Hepatocyte (in vitro differentiated cells): Measurements from ENCODE around the gene CHCHD4. TPM values are rescaled to one million over a fixed set of nuclear protein-coding genes. Genes with fewer than 3 reads are reported as not detected.
"Not testable (repeated sequence)": the region's sequence is repeated elsewhere in the genome, so short reads cannot be mapped to it uniquely, and the experiment has no call there.

Experiments used
- DNase-seq: peaks from one replicate; pipeline ENCODE4 v3.0.0-alpha.2; 2016; ENCODE audit warnings: low spot score
- H2AFZ ChIP-seq: fragments of 200-600 bp; sonication (generic); 2 replicates; pipeline ENCODE4 v1.6.0; 2016; ENCODE audit warnings: antibody characterized with exemption, mild to moderate bottlenecking
- H3K27ac ChIP-seq: fragments of 200-600 bp; sonication (generic); 2 replicates; pipeline ENCODE4 v1.5.1; 2016; ENCODE audit warnings: mild to moderate bottlenecking
- H3K27me3 ChIP-seq: fragments of 200-600 bp; sonication (generic); 2 replicates; pipeline ENCODE4 v1.6.1; 2016
- H3K36me3 ChIP-seq: fragments of 200-600 bp; sonication (generic); replicated peaks from 2 replicates; pipeline ENCODE4 v1.5.1; 2016; ENCODE audit warnings: low read depth; ENCODE audit not compliant: insufficient read depth
- H3K4me1 ChIP-seq: fragments of 200-600 bp; sonication (generic); 2 replicates; pipeline ENCODE4 v1.5.1; 2016; ENCODE audit warnings: mild to moderate bottlenecking, moderate library complexity; ENCODE audit not compliant: insufficient read depth
- H3K4me2 ChIP-seq: fragments of 200-600 bp; sonication (generic); 2 replicates; pipeline ENCODE4 v1.6.0; 2016
- H3K4me3 ChIP-seq: fragments of 200-600 bp; sonication (generic); 2 replicates; pipeline ENCODE4 v1.5.1; 2016; ENCODE audit warnings: mild to moderate bottlenecking
- H3K79me2 ChIP-seq: fragments of 200-600 bp; sonication (generic); 2 replicates; pipeline ENCODE4 v1.6.0; 2017; ENCODE audit warnings: mild to moderate bottlenecking
- H3K9me2 ChIP-seq: fragments of 200-600 bp; sonication (generic); replicated peaks from 2 replicates; pipeline ENCODE4 v1.6.0; 2017; ENCODE audit warnings: mild to moderate bottlenecking; ENCODE audit not compliant: insufficient read depth
- H3K9me3 ChIP-seq: fragments of 200-600 bp; sonication (generic); 2 replicates; pipeline ENCODE4 v1.5.1; 2016; ENCODE audit warnings: low read depth, mild to moderate bottlenecking
- H4K20me1 ChIP-seq: fragments of 200-600 bp; sonication (generic); 2 replicates; pipeline ENCODE4 v1.6.0; 2016; ENCODE audit warnings: mild to moderate bottlenecking; ENCODE audit not compliant: insufficient read depth, poor library complexity, severe bottlenecking
- EZH2 ChIP-seq: fragments of 200-600 bp; sonication (generic); IDR thresholded peaks from 2 replicates; pipeline ENCODE4 v1.6.1; 2016; ENCODE audit warnings: antibody characterized with exemption, mild to moderate bottlenecking, borderline replicate concordance
- EZH2phosphoT487 ChIP-seq: fragments of 200-600 bp; sonication (generic); IDR thresholded peaks from one replicate; pipeline ENCODE4 v1.6.1; 2018; ENCODE audit warnings: antibody characterized with exemption, mild to moderate bottlenecking, low read depth, moderate library complexity; ENCODE audit not compliant: unreplicated experiment, severe bottlenecking
- WGBS: methylation state at CpG from one replicate; pipeline ENCODE4 v1.1.6; 2016; ENCODE audit warnings: low lambda C conversion rate; ENCODE audit errors: missing lambda C conversion rate; 5-methylcytosine and 5-hydroxymethylcytosine counted together
- polyA plus RNA-seq: library from polyadenylated mRNA; unstranded; fragments of >200 nt; fragmentation: Nextera tagmentation; extraction: Ambion mirVana; gene quantifications from 2 replicates; pipeline ENCODE4 v1.2.1, GENCODE V29; 2016
- total RNA-seq: library from RNA; depleted of rRNA; stranded (reverse); fragments of >200 nt; gene quantifications from 2 replicates; pipeline ENCODE4 v1.2.3, GENCODE V29; 2014
- TF ChIP-seq, protein P1 (sequence below): fragments of 200-600 bp; sonication (generic); IDR thresholded peaks from 2 replicates; pipeline ENCODE4 v1.5.1; 2016; ENCODE audit warnings: antibody characterized with exemption, mild to moderate bottlenecking; ENCODE audit not compliant: poor library complexity

The CHCHD4 gene
- total and polyA plus RNA-seq, 2 experiments from 2014 or later: 15.2 to 22.8 TPM

DNA sequence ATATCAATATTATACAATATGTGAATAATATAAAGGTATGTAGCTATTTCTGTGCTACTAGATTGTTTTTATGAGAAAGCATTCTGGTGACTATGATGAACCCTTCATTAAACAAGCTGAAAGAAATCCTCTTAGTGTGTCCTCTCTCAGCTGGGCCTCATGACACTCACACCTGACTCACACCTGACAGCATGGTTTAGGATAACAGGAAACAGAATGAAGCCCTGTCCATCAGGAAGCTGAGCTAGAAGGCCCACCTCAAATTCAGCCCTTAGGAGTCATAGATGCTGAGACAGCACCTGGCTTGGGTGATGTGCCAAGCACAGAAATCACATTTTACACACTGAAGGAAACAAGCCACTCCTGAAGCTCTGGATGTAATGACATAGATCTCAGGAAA, 30.8 kb downstream of the CHCHD4 start:
- H3K36me3 ChIP-seq: no peaks in the 10 kb centered on the region
- no peak overlapping the region for H3K27ac ChIP-seq
- no peak overlapping the region for H2AFZ ChIP-seq
- no peaks in the 10 kb centered on the region for H3K9me2 ChIP-seq
- H3K79me2 ChIP-seq: no peaks in the 10 kb centered on the region
- no peak overlapping the region for H3K4me3 ChIP-seq
- no peaks in the 10 kb centered on the region for H4K20me1 ChIP-seq
- peak; percentile 6 for DNase-seq
- no peaks in the 10 kb centered on the region for H3K27me3 ChIP-seq
- H3K4me2 ChIP-seq: no peak overlapping the region
- peaks cover 4% of the 10 kb centered on the region for H3K4me1 ChIP-seq
- no peak for TF ChIP-seq EZH2
- TF ChIP-seq EZH2phosphoT487: no peak
- TF ChIP-seq, protein P1, sequence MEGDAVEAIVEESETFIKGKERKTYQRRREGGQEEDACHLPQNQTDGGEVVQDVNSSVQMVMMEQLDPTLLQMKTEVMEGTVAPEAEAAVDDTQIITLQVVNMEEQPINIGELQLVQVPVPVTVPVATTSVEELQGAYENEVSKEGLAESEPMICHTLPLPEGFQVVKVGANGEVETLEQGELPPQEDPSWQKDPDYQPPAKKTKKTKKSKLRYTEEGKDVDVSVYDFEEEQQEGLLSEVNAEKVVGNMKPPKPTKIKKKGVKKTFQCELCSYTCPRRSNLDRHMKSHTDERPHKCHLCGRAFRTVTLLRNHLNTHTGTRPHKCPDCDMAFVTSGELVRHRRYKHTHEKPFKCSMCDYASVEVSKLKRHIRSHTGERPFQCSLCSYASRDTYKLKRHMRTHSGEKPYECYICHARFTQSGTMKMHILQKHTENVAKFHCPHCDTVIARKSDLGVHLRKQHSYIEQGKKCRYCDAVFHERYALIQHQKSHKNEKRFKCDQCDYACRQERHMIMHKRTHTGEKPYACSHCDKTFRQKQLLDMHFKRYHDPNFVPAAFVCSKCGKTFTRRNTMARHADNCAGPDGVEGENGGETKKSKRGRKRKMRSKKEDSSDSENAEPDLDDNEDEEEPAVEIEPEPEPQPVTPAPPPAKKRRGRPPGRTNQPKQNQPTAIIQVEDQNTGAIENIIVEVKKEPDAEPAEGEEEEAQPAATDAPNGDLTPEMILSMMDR: no peak
- H3K9me3 ChIP-seq: no peaks in the 10 kb centered on the region

DNA sequence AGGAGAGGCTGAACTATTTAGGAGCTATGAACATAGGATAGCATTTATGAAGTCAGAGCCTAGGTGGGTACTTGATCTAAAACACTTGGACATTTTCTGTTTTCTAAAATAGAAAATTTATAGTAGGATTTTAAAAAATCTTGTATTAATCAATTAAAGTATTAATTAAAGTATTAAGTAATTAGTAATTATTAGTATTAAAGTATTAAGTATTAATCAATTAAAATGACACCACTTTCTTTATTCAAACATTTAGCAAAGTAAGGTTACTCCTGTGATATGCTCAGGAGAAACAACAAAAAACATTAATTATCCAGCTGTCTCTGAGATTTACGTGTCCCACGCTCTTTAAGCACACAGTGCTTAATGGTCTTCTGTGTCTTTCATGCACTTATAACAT, 32.2 kb downstream of the CHCHD4 start:
- Histone ChIP-seq H3K4me1 (peaks cover 4% of the 10 kb centered on the region), H3K4me2 (no peak overlapping the region), H3K9me3 (no peaks in the 10 kb centered on the region), H3K9me2 (no peaks in the 10 kb centered on the region), H3K27ac (peak overlapping the region; percentile 69), H2AFZ (no peak overlapping the region), H4K20me1 (no peaks in the 10 kb centered on the region), H3K79me2 (no peaks in the 10 kb centered on the region), H3K27me3 (no peaks in the 10 kb centered on the region), H3K4me3 (no peak overlapping the region), H3K36me3 (no peaks in the 10 kb centered on the region)
- WGBS: 92% methylated on average over 2 of the region's 2 CpGs
- no peak for DNase-seq
- TF ChIP-seq EZH2: no peak
- TF ChIP-seq, protein P1: no peak
- no peak for TF ChIP-seq EZH2phosphoT487

DNA sequence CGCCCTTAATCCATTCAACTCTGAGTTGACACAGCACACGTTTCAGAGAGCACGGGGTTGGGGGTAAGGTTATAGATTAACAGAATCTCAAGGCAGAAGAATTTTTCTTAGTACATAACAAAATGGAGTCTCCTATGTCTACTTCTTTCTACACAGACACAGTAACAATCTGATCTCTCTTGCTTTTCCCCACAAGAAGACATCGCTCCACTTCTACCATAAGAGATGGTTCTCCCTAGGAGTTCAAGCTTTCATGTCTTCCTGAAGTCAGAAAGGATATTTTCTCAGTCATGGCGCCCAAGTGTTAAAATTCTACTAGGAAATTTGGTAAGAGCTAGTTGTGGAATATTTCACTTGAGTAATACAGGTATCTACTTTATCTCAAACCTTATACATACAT, 32.7 kb downstream of the CHCHD4 start:
- H3K79me2 ChIP-seq, H3K9me3 ChIP-seq, H3K4me2 ChIP-seq, H4K20me1 ChIP-seq, H3K36me3 ChIP-seq, DNase-seq, H3K4me1 ChIP-seq, H3K9me2 ChIP-seq, H3K4me3 ChIP-seq, H3K27me3 ChIP-seq: not testable (repeated sequence)
- Histone ChIP-seq H2AFZ (peak overlapping the region; percentile 40), H3K27ac (peak overlapping the region; percentile 69)
- WGBS: 96% methylated on average over 2 of the region's 5 CpGs

DNA sequence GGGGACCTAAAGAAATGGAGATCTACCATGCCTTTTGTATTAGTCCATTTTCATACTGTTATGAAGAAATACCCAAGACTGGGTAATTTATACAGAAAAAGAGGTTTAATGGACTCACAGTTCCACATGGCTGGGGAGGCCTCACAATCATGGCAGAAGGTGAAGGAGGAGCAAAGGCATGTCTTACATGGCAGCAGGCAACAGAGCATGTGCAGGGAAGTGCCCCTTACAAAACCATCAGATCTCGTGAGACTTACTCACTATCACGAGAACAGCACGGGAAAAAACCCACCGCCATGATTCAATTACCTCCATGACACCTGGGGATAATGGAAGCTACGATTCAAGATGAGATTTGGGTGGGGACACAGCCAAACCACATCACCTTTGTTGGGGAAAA, 37.2 kb downstream of the CHCHD4 start:
- not testable (repeated sequence) for H3K36me3 ChIP-seq, H3K27ac ChIP-seq, H2AFZ ChIP-seq, H3K4me1 ChIP-seq, H4K20me1 ChIP-seq, H3K9me3 ChIP-seq, H3K4me2 ChIP-seq, DNase-seq, H3K27me3 ChIP-seq, H3K4me3 ChIP-seq, H3K9me2 ChIP-seq, H3K79me2 ChIP-seq
- 88% methylated on average over 5 of the region's 5 CpGs for WGBS
